SK-N-SH treated with all-trans-retinoic acid at 6 μM for 48 hours (cell line): ENCODE results near the gene CAND1.

Source experiments
- ATAC-seq: fragments of 200-7000 bp; cut with Tn5 transposase; 3 replicates; pipeline ENCODE4 v1.9.1; 2020; ENCODE audit warnings: mild to moderate bottlenecking, moderate library complexity
- ARNTL ChIP-seq: fragments of 450-650 bp; formaldehyde crosslinking; IDR thresholded peaks from 2 replicates; pipeline ENCODE4 v1.5.0; 2020; ENCODE audit warnings: low read depth, mild to moderate bottlenecking, moderate library complexity, borderline replicate concordance
- BACH2 ChIP-seq: fragments of 250-450 bp; sonication (Bioruptor Pico); IDR thresholded peaks from 2 replicates; pipeline ENCODE4 v1.9.0; 2021; ENCODE audit warnings: mild to moderate bottlenecking, borderline replicate concordance
- CSDC2 ChIP-seq: fragments of 250-450 bp; sonication (Bioruptor Pico); IDR thresholded peaks from 2 replicates; pipeline ENCODE4 v1.5.0; 2020; ENCODE audit warnings: mild to moderate bottlenecking, moderate library complexity
- ESRRG ChIP-seq: fragments of 250-450 bp; sonication (Bioruptor Pico); IDR thresholded peaks from 2 replicates; pipeline ENCODE4 v1.6.1; 2021; ENCODE audit warnings: mild to moderate bottlenecking
- GLIS3 ChIP-seq: fragments of 250-450 bp; sonication (Bioruptor Pico); IDR thresholded peaks from 2 replicates; pipeline ENCODE4 v1.5.0; 2020; ENCODE audit warnings: mild to moderate bottlenecking, moderate library complexity
- ISL1 ChIP-seq: fragments of 250-450 bp; sonication (Bioruptor Pico); IDR thresholded peaks from 2 replicates; pipeline ENCODE4 v2.1.2; 2022; ENCODE audit warnings: mild to moderate bottlenecking, moderate library complexity
- OSR1 ChIP-seq: fragments of 250-450 bp; sonication (Bioruptor Pico); IDR thresholded peaks from 2 replicates; pipeline ENCODE4 v1.8.0; 2022; ENCODE audit warnings: moderate library complexity, mild to moderate bottlenecking, inconsistent platforms
- RARB ChIP-seq: fragments of 250-450 bp; sonication (Bioruptor Pico); IDR thresholded peaks from 2 replicates; pipeline ENCODE4 v1.8.0; 2021; ENCODE audit warnings: mild to moderate bottlenecking, moderate library complexity
- SNAI2 ChIP-seq: fragments of 250-450 bp; sonication (Bioruptor Pico); IDR thresholded peaks from 2 replicates; pipeline ENCODE4 v1.5.0; 2020; ENCODE audit warnings: mild to moderate bottlenecking, moderate library complexity
- TCF4 ChIP-seq: fragments of 250-450 bp; sonication (Bioruptor Pico); IDR thresholded peaks from 2 replicates; pipeline ENCODE4 v1.8.0; 2021; ENCODE audit warnings: mild to moderate bottlenecking, moderate library complexity, borderline replicate concordance
- TOX ChIP-seq: fragments of 250-450 bp; sonication (Bioruptor Pico); IDR thresholded peaks from 2 replicates; pipeline ENCODE4 v1.8.0; 2021; ENCODE audit warnings: mild to moderate bottlenecking, moderate library complexity, borderline replicate concordance
- ZC3H10 ChIP-seq: fragments of 250-450 bp; sonication (Bioruptor Pico); IDR thresholded peaks from 2 replicates; pipeline ENCODE4 v1.5.1; 2021; ENCODE audit warnings: mild to moderate bottlenecking, moderate library complexity
- ZFP3 ChIP-seq: fragments of 250-450 bp; sonication (Bioruptor Pico); IDR thresholded peaks from 2 replicates; pipeline ENCODE4 v1.5.0; 2020; ENCODE audit warnings: mild to moderate bottlenecking, moderate library complexity
- ZFP30 ChIP-seq: fragments of 450-650 bp; formaldehyde crosslinking; IDR thresholded peaks from 2 replicates; pipeline ENCODE4 v1.5.0; 2022; ENCODE audit warnings: mild to moderate bottlenecking, moderate library complexity
- ZNF565 ChIP-seq: fragments of 450-650 bp; formaldehyde crosslinking; conservative IDR thresholded peaks from 2 replicates; pipeline ENCODE4 v1.5.0; 2020; ENCODE audit warnings: low read depth, mild to moderate bottlenecking, moderate library complexity
- ZNF70 ChIP-seq: fragments of 450-650 bp; formaldehyde crosslinking; IDR thresholded peaks from 2 replicates; pipeline ENCODE4 v1.5.0; 2020; ENCODE audit warnings: mild to moderate bottlenecking, moderate library complexity
- TF ChIP-seq, protein P1 (sequence below): fragments of 250-450 bp; sonication (Bioruptor Pico); IDR thresholded peaks from 2 replicates; pipeline ENCODE4 v1.5.1; 2021; ENCODE audit warnings: mild to moderate bottlenecking, moderate library complexity
- TF ChIP-seq, protein P2 (sequence below): fragments of 250-450 bp; sonication (Bioruptor Pico); IDR thresholded peaks from 2 replicates; pipeline ENCODE4 v1.8.0; 2021; ENCODE audit warnings: low read depth, mild to moderate bottlenecking, moderate library complexity, borderline replicate concordance
- TF ChIP-seq, protein P3 (sequence below): fragments of 250-450 bp; sonication (Bioruptor Pico); IDR thresholded peaks from 2 replicates; pipeline ENCODE4 v1.5.0; 2020; ENCODE audit warnings: mild to moderate bottlenecking, moderate library complexity

The CAND1 gene

DNA sequence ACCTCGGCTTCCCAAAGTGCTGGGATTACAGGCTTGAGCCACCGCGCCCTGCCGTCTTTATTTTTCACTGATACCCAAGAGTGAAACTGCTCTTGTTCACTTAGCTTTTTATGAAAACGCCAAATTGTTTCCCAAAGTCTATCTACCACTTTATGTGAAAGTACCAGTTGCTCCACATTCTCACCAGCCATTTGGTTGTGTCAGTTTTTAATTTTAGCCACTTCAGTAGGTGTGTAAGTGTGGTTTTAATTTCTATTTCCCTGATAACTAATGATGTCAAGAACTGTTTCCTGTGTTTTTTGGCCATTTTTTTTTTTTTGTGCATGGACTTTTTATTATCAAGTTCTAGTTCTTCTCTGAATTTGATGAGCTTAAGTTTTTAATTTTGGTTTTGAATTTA lies 17.1 kb downstream of the CAND1 start:
- no peak for ATAC-seq
- TF ChIP-seq ZC3H10 (CRISPR knock-in tag) (no peak), ZNF70 (CRISPR knock-in tag) (no peak), ISL1 (CRISPR knock-in tag) (no peak), TOX (CRISPR knock-in tag) (no peak), ZNF565 (CRISPR knock-in tag) (no peak), RARB (no peak), OSR1 (CRISPR knock-in tag) (no peak), ZFP3 (CRISPR knock-in tag) (no peak), BACH2 (CRISPR knock-in tag) (no peak), ARNTL (no peak), GLIS3 (CRISPR knock-in tag) (no peak), TCF4 (CRISPR knock-in tag) (no peak), ZFP30 (CRISPR knock-in tag) (no peak)
- TF ChIP-seq, protein P1, sequence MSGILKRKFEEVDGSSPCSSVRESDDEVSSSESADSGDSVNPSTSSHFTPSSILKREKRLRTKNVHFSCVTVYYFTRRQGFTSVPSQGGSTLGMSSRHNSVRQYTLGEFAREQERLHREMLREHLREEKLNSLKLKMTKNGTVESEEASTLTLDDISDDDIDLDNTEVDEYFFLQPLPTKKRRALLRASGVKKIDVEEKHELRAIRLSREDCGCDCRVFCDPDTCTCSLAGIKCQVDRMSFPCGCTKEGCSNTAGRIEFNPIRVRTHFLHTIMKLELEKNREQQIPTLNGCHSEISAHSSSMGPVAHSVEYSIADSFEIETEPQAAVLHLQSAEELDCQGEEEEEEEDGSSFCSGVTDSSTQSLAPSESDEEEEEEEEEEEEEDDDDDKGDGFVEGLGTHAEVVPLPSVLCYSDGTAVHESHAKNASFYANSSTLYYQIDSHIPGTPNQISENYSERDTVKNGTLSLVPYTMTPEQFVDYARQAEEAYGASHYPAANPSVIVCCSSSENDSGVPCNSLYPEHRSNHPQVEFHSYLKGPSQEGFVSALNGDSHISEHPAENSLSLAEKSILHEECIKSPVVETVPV (CRISPR knock-in tag) = no peak
- TF ChIP-seq, protein P2, sequence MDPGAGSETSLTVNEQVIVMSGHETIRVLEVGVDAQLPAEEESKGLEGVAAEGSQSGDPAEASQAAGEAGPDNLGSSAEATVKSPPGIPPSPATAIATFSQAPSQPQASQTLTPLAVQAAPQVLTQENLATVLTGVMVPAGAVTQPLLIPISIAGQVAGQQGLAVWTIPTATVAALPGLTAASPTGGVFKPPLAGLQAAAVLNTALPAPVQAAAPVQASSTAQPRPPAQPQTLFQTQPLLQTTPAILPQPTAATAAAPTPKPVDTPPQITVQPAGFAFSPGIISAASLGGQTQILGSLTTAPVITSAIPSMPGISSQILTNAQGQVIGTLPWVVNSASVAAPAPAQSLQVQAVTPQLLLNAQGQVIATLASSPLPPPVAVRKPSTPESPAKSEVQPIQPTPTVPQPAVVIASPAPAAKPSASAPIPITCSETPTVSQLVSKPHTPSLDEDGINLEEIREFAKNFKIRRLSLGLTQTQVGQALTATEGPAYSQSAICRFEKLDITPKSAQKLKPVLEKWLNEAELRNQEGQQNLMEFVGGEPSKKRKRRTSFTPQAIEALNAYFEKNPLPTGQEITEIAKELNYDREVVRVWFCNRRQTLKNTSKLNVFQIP (CRISPR knock-in tag) = no peak
- TF ChIP-seq, protein P3, sequence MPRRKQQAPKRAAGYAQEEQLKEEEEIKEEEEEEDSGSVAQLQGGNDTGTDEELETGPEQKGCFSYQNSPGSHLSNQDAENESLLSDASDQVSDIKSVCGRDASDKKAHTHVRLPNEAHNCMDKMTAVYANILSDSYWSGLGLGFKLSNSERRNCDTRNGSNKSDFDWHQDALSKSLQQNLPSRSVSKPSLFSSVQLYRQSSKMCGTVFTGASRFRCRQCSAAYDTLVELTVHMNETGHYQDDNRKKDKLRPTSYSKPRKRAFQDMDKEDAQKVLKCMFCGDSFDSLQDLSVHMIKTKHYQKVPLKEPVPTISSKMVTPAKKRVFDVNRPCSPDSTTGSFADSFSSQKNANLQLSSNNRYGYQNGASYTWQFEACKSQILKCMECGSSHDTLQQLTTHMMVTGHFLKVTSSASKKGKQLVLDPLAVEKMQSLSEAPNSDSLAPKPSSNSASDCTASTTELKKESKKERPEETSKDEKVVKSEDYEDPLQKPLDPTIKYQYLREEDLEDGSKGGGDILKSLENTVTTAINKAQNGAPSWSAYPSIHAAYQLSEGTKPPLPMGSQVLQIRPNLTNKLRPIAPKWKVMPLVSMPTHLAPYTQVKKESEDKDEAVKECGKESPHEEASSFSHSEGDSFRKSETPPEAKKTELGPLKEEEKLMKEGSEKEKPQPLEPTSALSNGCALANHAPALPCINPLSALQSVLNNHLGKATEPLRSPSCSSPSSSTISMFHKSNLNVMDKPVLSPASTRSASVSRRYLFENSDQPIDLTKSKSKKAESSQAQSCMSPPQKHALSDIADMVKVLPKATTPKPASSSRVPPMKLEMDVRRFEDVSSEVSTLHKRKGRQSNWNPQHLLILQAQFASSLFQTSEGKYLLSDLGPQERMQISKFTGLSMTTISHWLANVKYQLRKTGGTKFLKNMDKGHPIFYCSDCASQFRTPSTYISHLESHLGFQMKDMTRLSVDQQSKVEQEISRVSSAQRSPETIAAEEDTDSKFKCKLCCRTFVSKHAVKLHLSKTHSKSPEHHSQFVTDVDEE (CRISPR knock-in tag) = no peak

DNA sequence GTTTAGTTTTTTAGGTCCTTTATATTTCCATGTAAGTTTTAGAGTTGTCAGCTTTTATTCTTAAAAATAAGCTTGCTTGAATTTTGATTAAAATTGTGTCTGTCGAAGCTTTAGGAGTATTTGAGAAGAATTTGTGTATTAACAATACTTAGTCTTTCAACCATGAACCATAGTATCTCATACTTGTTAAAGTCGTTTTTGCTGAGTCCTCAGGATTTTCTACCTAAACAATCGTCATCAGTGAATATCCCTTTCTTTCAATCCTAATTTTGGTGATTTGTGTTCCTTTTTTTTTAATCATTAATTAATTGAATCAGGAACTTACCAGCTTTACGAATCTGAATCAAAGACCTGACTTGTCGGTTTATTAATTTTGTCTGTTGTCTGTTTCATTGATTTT lies 18.2 kb downstream of the CAND1 start:
- ATAC-seq = no peak
- no peak for TF ChIP-seq ESRRG (CRISPR knock-in tag)
- TF ChIP-seq ZNF565 (CRISPR knock-in tag) = no peak
- TF ChIP-seq ZNF70 (CRISPR knock-in tag) = no peak
- TF ChIP-seq, protein P3 (CRISPR knock-in tag) = no peak
- TF ChIP-seq SNAI2 = no peak
- TF ChIP-seq ARNTL = no peak
- TF ChIP-seq GLIS3 (CRISPR knock-in tag) = no peak
- TF ChIP-seq OSR1 (CRISPR knock-in tag) = no peak
- TF ChIP-seq BACH2 (CRISPR knock-in tag) = no peak
- no peak for TF ChIP-seq CSDC2 (CRISPR knock-in tag)
- TF ChIP-seq ZC3H10 (CRISPR knock-in tag) = no peak
- no peak for TF ChIP-seq TOX (CRISPR knock-in tag)
- TF ChIP-seq, all 23 proteins: peak for 0

DNA sequence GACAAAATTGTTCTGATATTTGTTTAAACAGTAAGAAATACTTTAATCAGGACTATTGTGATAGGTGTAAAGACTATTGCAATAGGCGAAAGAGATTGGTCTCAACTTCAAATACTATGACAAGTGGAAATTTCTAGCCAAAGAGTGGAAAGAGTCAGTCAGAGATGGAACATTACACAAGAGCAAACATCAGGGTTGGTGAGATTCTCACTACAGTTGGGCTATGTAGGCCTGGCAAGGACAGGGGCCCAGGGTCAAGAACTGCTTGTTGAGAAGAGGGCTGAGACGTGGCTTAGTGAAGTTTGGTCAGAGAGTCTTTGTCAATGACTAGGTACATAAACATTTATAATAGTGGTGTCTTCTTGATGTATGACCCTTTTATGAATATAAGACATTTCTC lies 19.4 kb downstream of the CAND1 start:
- no peak for ATAC-seq
- TF ChIP-seq ZC3H10 (CRISPR knock-in tag) (no peak), ESRRG (CRISPR knock-in tag) (no peak), CSDC2 (CRISPR knock-in tag) (no peak), ZNF565 (CRISPR knock-in tag) (no peak)
- TF ChIP-seq, protein P3 (CRISPR knock-in tag) = no peak
